ENCODE results near the gene FRMD8. TPM values are rescaled to one million over a fixed set of nuclear protein-coding genes. Genes with fewer than 3 reads are reported as not detected.

The FRMD8 gene
- total and polyA plus RNA-seq, 2 donors (not counting 3 experiments of a cell fraction or from before 2014, with no cell fraction given) = 36.4 to 53.9 TPM

- H3K27me3 ChIP-seq (ENCODE audit: control insufficient read depth in 2 of 2, insufficient read depth in 2 of 2, low read length in 2 of 2) = peaks cover 5 to 6% of the 10 kb centered on the region in 2 experiments
- H4K20me1 ChIP-seq (replicated peaks; ENCODE audit: control insufficient read depth, extremely low read depth, insufficient read depth, low read length) = no peaks in the 10 kb centered on the region
- dilution Hi-C loops (cut with MboI; ENCODE audit: extremely low pct_ligation_motif_present, low sequenced_read_pairs) = no loop called here
- CTCF ChIA-PET = interaction anchor here (0.8 to 5.0 kb wide), 10 partner anchors 19 to 157 kb away, joined by 3 to 52 read pairs (median 6); partner anchors contain the start of genes CDC42EP2 and DPF2
- FAIRE-seq (no peak), DNase-seq (ENCODE audit: low read depth, low spot score) (no peak)
- no TSS peak for BruUV-seq (replicated peaks)
- TF ChIP-seq POLR2A (IDR thresholded peaks at IDR 0.05; ENCODE audit: low read depth, low read length) = no peak
- peak; percentile 13 for TF ChIP-seq POLR2AphosphoS5 (IDR thresholded peaks at IDR 0.05; ENCODE audit: insufficient read depth, low read depth, low read length)
- H3K79me2 ChIP-seq (ENCODE audit: control insufficient read depth, insufficient read depth, low read length) = no peaks in the 10 kb centered on the region
- H2AFZ ChIP-seq (ENCODE audit: low read depth, low read length) = no peak overlapping the region
- no peaks in the 10 kb centered on the region for H3K9me3 ChIP-seq (replicated peaks; ENCODE audit: control insufficient read depth, insufficient read depth, low read length)
- H3K4me1 ChIP-seq (ENCODE audit: control insufficient read depth, extremely low read depth, insufficient read depth, low read length) = peaks cover 14% of the 10 kb centered on the region
- peaks cover 18 to 21% of the 10 kb centered on the region in 2 experiments for H3K36me3 ChIP-seq (ENCODE audit: control insufficient read depth in 2 of 2, extremely low read depth in 1 of 2, insufficient read depth in 2 of 2, low read length in 2 of 2)
- no peak overlapping the region for H3K27ac ChIP-seq (ENCODE audit: insufficient read depth, low read depth, low read length)
- H3K4me2 ChIP-seq (ENCODE audit: insufficient read depth, low read length) = peak overlapping the region; percentile 68
- H3K9ac ChIP-seq (replicated peaks; ENCODE audit: extremely low read depth, insufficient read depth, low read length) = no peak overlapping the region
- POLR2A ChIA-PET = interaction anchor here (0.5 to 1.0 kb wide), 2 partner anchors 79 to 155 kb away, joined by 3 to 8 read pairs; no protein-coding TSS in a partner anchor
- intact Hi-C loops (cut with micrococcal nuclease) = loop anchor here (1.0 kb wide), 1 partner anchor 79 kb away; no protein-coding TSS in a partner anchor
- no peaks in the 10 kb centered on the region for H3K9me1 ChIP-seq (replicated peaks; ENCODE audit: control insufficient read depth, extremely low read depth, insufficient read depth, low read length)
- H3K4me3 ChIP-seq (replicated peaks in 1 of 3; ENCODE audit: insufficient read depth in 1 of 3, low read depth in 1 of 3, low read length in 3 of 3) = peak overlapping the region in 2 of 3 experiments; percentile 47 to 51
Observed at GRCh38 chr11:65353900-65354264, 32.6 kb upstream of the FRMD8 start.

- peak within 1 kb of the TSS; percentile 81 for H3K4me2 ChIP-seq (ENCODE audit: insufficient read depth, low read length)
- peaks cover 5 to 6% of the 10 kb centered on the region in 2 experiments for H3K27me3 ChIP-seq (ENCODE audit: control insufficient read depth in 2 of 2, insufficient read depth in 2 of 2, low read length in 2 of 2)
- peaks cover 15 to 17% of the 10 kb centered on the region in 2 experiments for H3K36me3 ChIP-seq (ENCODE audit: control insufficient read depth in 2 of 2, extremely low read depth in 1 of 2, insufficient read depth in 2 of 2, low read length in 2 of 2)
- ChIA-PET CTCF (interaction anchor here (0.8 to 5.0 kb wide), 11 partner anchors 20 to 156 kb away, joined by 3 to 52 read pairs (median 5); partner anchors contain the start of genes CDC42EP2 and DPF2), POLR2A (interaction anchor here (0.5 to 1.0 kb wide), 2 partner anchors 79 to 154 kb away, joined by 3 to 8 read pairs; no protein-coding TSS in a partner anchor)
- peaks cover 14% of the 10 kb centered on the region for H3K4me1 ChIP-seq (ENCODE audit: control insufficient read depth, extremely low read depth, insufficient read depth, low read length)
- peak; percentile 71 for TF ChIP-seq POLR2AphosphoS5 (IDR thresholded peaks at IDR 0.05; ENCODE audit: insufficient read depth, low read depth, low read length)
- no peak for TF ChIP-seq CTCF (IDR thresholded peaks at IDR 0.05; ENCODE audit: extremely low read depth in 1 of 2, insufficient read depth in 1 of 2, low read depth in 1 of 2, low read length in 2 of 2)
- TF ChIP-seq EZH2 (IDR thresholded peaks at IDR 0.05; ENCODE audit: borderline replicate concordance, low read depth, low read length, severe bottlenecking) = no peak
- TF ChIP-seq GATA2 (IDR thresholded peaks at IDR 0.05; ENCODE audit: insufficient read depth, insufficient read length, low read depth, low read length) = no peak
- TF ChIP-seq JUN (IDR thresholded peaks at IDR 0.05; ENCODE audit: borderline replicate concordance, insufficient read depth, insufficient read length, low read depth) = no peak
- no peak for TF ChIP-seq MAX (IDR thresholded peaks at IDR 0.05; ENCODE audit: insufficient read depth, insufficient read length)
- no peak for TF ChIP-seq FOS (IDR thresholded peaks at IDR 0.05; ENCODE audit: borderline replicate concordance, insufficient read depth, low read length)
- no peak for TF ChIP-seq MYC (IDR thresholded peaks at IDR 0.05; ENCODE audit: low read depth, low read length)
- peak; percentile 79 for TF ChIP-seq POLR2A (IDR thresholded peaks at IDR 0.05; ENCODE audit: low read depth, low read length)
- H2AFZ ChIP-seq (ENCODE audit: low read depth, low read length) = peak within 1 kb of the TSS; percentile 64
- H4K20me1 ChIP-seq (replicated peaks; ENCODE audit: control insufficient read depth, extremely low read depth, insufficient read depth, low read length) = no peaks in the 10 kb centered on the region
- intact Hi-C loops (cut with micrococcal nuclease) (loop anchor here (1.0 kb wide), 1 partner anchor 79 kb away; no protein-coding TSS in a partner anchor), dilution Hi-C loops (cut with MboI; ENCODE audit: extremely low pct_ligation_motif_present, low sequenced_read_pairs) (no loop called here)
- no peak within 1 kb of the TSS for H3K9ac ChIP-seq (replicated peaks; ENCODE audit: extremely low read depth, insufficient read depth, low read length)
- BruUV-seq (replicated peaks) = no TSS peak
- FAIRE-seq = peak; percentile 94
- no peaks in the 10 kb centered on the region for H3K9me1 ChIP-seq (replicated peaks; ENCODE audit: control insufficient read depth, extremely low read depth, insufficient read depth, low read length)
- H3K27ac ChIP-seq (ENCODE audit: insufficient read depth, low read depth, low read length) = no peak within 1 kb of the TSS
- no peaks in the 10 kb centered on the region for H3K9me3 ChIP-seq (replicated peaks; ENCODE audit: control insufficient read depth, insufficient read depth, low read length)
- peak within 1 kb of the TSS; percentile 29 to 51 (median 47) for H3K4me3 ChIP-seq (replicated peaks in 1 of 3; ENCODE audit: insufficient read depth in 1 of 3, low read depth in 1 of 3, low read length in 3 of 3)
- peak; percentile 98 for DNase-seq (ENCODE audit: low read depth, low spot score)
- H3K79me2 ChIP-seq (ENCODE audit: control insufficient read depth, insufficient read depth, low read length) = no peaks in the 10 kb centered on the region
Observed at GRCh38 chr11:65354265-65355012, 32.0 kb upstream of the FRMD8 start, which contains the start of gene TIGD3. Gene TIGD3 (plus strand): TSS chr11:65354751. CDS start chr11:65355809, 1,058 bp downstream.
